UCSD-AML1 (cell line): ENCODE measurements around the gene PDLIM1.
"Not testable (repeated sequence)": the region's sequence is repeated elsewhere in the genome, so short reads cannot be mapped to it uniquely, and the experiment has no call there.

Source experiments
- DNase-seq: peaks from one replicate; lab custom pipeline; 2025; ENCODE audit not compliant: unreplicated experiment; lab: John Stamatoyannopoulos, UW

PDLIM1 gene

GRCh38 chr10:95211606-95212279 lies 79.1 kb downstream of the PDLIM1 start:
- DNase-seq, result no peak

DNA sequence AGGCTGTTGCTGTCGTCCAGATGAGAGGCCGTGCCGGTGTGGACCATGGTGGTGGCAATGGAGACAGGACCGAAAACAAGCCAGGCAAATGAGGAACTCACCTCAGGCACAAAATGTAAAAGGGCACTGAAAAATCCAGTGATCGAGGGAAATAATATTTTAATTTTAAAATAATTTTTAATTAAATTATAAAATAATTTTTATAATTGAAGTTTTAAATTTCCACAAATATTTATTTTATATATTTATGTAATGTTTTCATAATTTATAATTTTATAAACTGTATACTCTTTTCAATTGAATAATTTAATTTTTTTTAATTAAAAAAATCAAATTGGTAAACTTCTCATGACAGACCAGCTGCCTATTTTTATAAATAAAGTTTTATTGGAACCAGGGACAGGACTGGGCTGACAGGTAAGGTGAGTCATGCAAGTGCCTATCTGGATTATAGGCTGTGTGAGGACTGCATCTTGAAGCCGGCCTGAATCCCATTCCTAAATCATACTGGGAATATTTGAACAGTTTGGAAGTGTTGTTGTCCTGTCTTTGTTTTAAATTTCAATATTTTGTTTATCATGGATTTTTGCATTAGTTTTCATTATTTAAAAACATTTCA lies 81.2 kb downstream of the PDLIM1 start:
- no peak for DNase-seq

DNA sequence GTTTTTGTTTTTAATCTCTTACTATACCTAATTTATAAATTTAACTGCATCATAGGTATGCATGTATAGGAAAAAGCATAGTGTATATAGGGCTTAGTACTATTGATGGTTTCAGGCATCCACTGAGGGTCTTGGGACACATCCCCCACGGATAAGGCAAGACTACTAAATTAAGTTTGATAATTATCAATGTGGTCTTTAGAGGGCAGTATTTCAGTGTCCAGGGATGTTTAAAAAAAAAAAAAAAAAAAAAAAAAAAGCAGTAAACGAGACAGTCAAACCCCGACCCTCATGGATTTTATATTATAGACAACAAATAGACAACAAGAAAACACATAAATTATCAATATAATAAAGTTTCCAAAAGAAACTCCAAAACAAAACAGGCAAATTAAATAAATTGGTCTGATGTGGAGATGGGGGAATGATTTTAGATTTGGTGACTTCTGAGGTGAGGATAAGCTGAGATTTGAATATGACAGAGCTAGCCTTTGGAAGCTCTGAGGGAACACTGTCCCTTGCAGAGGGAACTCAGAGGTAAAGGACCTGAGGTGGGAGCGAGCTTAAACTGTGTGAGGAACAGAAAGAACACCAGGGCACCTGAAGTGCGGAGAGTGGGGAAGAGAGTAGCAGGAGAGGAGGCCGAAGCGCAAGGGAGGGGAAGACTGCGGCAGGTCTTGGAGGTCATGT lies 82.0 kb downstream of the PDLIM1 start:
- DNase-seq, result no peak

DNA sequence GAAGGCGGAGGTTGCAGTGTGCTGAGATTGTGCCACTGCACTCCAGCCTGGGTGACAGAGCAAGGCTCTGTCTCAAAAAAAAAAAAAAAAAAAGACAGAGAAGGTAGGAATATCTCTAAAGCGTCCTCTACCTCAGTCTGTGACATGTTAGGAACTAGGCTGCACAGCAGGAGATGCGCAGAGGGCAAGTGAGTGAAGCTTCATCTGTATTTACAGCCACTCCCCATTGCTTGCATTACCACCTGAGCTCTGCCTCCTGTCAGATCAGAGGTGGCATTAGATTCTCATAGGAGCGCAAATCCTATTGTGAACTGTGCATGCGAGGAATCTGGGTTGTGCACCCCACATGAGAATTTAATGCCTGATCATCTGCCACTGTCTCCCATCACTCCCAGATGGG lies 87.9 kb downstream of the PDLIM1 start:
- not testable (repeated sequence) for DNase-seq

DNA sequence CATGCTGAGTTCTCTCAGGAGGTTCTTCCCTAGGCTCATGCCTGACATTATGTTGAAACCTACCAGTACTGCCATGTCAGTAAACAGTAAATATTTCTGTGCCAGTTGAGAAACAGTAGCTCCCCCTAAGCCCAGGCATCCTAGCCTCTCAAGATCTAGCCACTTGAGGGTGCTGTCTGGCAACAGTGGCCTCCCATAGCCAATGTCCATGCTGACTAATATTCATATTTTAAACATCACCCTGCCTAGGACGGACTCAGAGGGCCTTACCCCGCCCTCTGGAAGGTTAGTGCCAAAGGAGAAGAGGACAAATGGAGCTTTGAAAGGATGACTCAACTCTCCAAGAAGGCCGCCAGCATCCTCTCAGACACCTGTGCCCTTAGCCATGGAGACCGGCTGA lies 89.1 kb downstream of the PDLIM1 start:
- DNase-seq, result no peak

DNA sequence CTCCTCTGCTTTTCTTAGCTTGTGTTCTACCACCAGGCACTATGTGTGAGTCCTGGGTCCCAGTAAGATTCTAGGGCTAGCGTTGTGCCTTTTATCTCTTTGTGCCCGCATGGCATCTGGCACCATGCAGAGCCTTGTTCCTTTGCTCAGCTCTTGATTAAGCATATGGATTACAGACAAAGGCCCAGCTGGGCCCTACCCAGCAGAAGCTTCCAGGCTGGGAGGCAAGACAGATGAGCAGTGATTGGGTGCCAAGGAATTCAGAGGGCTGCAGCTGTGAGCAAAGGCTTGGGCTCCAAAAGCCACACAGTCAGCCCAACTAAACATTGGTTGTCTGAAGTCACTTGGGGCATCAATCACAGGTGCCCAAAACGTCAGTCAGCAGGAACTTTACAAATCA lies 94.8 kb downstream of the PDLIM1 start:
- no peak for DNase-seq

- no peak for DNase-seq
Observed at GRCh38 chr10:95193944-95194343, 96.9 kb downstream of the PDLIM1 start, which contains the start of gene ACSM6. ACSM6 (plus strand) TSS chr10:95194238; CDS start chr10:95194486, 248 bp downstream.

- DNase-seq, result no peak
Observed at GRCh38 chr10:95188593-95188992, 102.2 kb downstream of the PDLIM1 start.

DNA sequence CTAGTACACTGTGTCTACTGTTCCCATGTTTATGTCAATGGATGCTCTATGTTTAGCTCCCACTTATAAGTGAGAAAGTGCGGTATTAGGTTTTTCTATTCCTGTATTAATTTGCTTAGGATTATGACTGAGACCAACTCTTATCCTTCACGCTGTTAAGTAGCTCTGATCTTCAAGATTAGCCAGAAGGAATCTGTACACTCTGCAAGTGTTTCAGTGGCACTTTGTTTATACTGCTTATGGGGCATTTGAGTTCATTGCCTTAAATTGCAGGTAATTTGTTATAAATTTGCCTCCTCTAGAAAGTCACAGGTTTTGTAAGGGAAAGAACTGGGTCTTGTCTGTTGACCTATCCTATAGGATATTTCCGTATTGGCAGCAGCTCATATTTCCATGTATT lies 103.2 kb downstream of the PDLIM1 start:
- no peak for DNase-seq
